GM23338 (cell line): Measurements from ENCODE around the gene MGAT5. TPM values are rescaled to one million over a fixed set of nuclear protein-coding genes. Genes with fewer than 3 reads are reported as not detected.

Experiments
- ATAC-seq: fragments of 200-7000 bp; cut with Tn5 transposase; 3 replicates; pipeline ENCODE4 v1.9.1; 2020
- DNase-seq: peaks from one replicate; pipeline ENCODE4 v3.0.0-alpha.2; 2015; ENCODE audit warnings: low spot score
- H2AFZ ChIP-seq: fragments of 200-600 bp; sonication (generic); 2 replicates; pipeline ENCODE4 v1.8.0; 2016; ENCODE audit warnings: antibody characterized with exemption, mild to moderate bottlenecking, moderate library complexity
- H3F3A ChIP-seq: fragments of 200-600 bp; sonication (generic); replicated peaks from 2 replicates; pipeline ENCODE4 v1.8.0; 2017; ENCODE audit warnings: antibody characterized with exemption, mixed run types, low read depth
- H3K27ac ChIP-seq: fragments of 200-600 bp; sonication (generic); 2 replicates; pipeline ENCODE4 v1.6.1; 2016; ENCODE audit warnings: low read depth
- H3K27me3 ChIP-seq: fragments of 200-600 bp; sonication (generic); 2 replicates; pipeline ENCODE4 v1.8.0; 2016; ENCODE audit warnings: mild to moderate bottlenecking, mixed run types, moderate library complexity; ENCODE audit not compliant: insufficient read depth
- H3K36me3 ChIP-seq: fragments of 200-600 bp; sonication (generic); 2 replicates; pipeline ENCODE4 v1.8.0; 2016; ENCODE audit warnings: mild to moderate bottlenecking; ENCODE audit not compliant: insufficient read depth
- H3K4me1 ChIP-seq: fragments of 200-600 bp; sonication (generic); 2 replicates; pipeline ENCODE4 v1.8.0; 2016; ENCODE audit warnings: mild to moderate bottlenecking, moderate library complexity; ENCODE audit not compliant: insufficient read depth
- H3K4me2 ChIP-seq: fragments of 200-600 bp; sonication (generic); 2 replicates; pipeline ENCODE4 v1.7.1; 2017; ENCODE audit warnings: mixed run types
- H3K4me3 ChIP-seq: fragments of 200-600 bp; sonication (generic); 2 replicates; pipeline ENCODE4 v1.6.1; 2016; ENCODE audit warnings: mixed run types
- H3K79me2 ChIP-seq: fragments of 200-600 bp; sonication (generic); replicated peaks from 2 replicates; pipeline ENCODE4 v1.8.0; 2017; ENCODE audit warnings: mild to moderate bottlenecking; ENCODE audit not compliant: insufficient read depth
- H3K9me2 ChIP-seq: fragments of 200-600 bp; sonication (generic); 2 replicates; pipeline ENCODE4 v1.8.0; 2017; ENCODE audit not compliant: insufficient read depth
- H4K20me1 ChIP-seq: fragments of 200-600 bp; sonication (generic); replicated peaks from 2 replicates; pipeline ENCODE4 v1.8.0; 2017; ENCODE audit warnings: mild to moderate bottlenecking; ENCODE audit not compliant: insufficient read depth
- H3K27ac Mint-ChIP-seq: 2 replicates; pipeline ENCODE4 v1.8.0; 2020; ENCODE audit warnings: inconsistent platforms, mild to moderate bottlenecking, moderate library complexity, mixed read lengths
- H3K27me3 Mint-ChIP-seq: 3 replicates; pipeline ENCODE4 v1.8.0; 2022; ENCODE audit warnings: low read depth, mild to moderate bottlenecking, moderate library complexity, mixed read lengths, inconsistent platforms; ENCODE audit not compliant: insufficient read depth, poor library complexity
- H3K36me3 Mint-ChIP-seq: 3 replicates; pipeline ENCODE4 v1.8.0; 2021; ENCODE audit warnings: low read depth, mild to moderate bottlenecking, inconsistent platforms, moderate library complexity, mixed read lengths
- H3K4me1 Mint-ChIP-seq: 3 replicates; pipeline ENCODE4 v1.8.0; 2020; ENCODE audit warnings: mild to moderate bottlenecking, inconsistent platforms, mixed read lengths
- H3K4me3 Mint-ChIP-seq: 3 replicates; pipeline ENCODE4 v1.8.0; 2021; ENCODE audit warnings: moderate library complexity, mild to moderate bottlenecking, inconsistent platforms, mixed read lengths
- H3K9me3 Mint-ChIP-seq: 3 replicates; pipeline ENCODE4 v1.8.0; 2020; ENCODE audit warnings: moderate library complexity, mild to moderate bottlenecking, inconsistent platforms, mixed read lengths
- CTCF ChIP-seq, 2 experiments: fragments of 200-600 bp in 1 of 2; sonication (generic) in 1 of 2; conservative IDR thresholded peaks; 2 replicates each; pipeline versions ENCODE4 v1.5.1 to v1.6.1; 2016 to 2017; ENCODE audit warnings: antibody characterized with exemption in 2 of 2, low read depth in 2 of 2, mild to moderate bottlenecking in 2 of 2, moderate library complexity in 1 of 2
- EZH2 ChIP-seq: fragments of 200-600 bp; sonication (generic); IDR thresholded peaks from one replicate; pipeline ENCODE4 v1.8.0; 2017; ENCODE audit warnings: antibody characterized with exemption, mild to moderate bottlenecking, low read depth; ENCODE audit not compliant: unreplicated experiment
- EZH2phosphoT487 ChIP-seq: fragments of 200-600 bp; sonication (generic); IDR thresholded peaks from one replicate; pipeline ENCODE4 v1.8.1; 2018; ENCODE audit warnings: antibody characterized with exemption; ENCODE audit not compliant: unreplicated experiment
- JUNB ChIP-seq: IDR thresholded peaks from one replicate; pipeline ENCODE4 v1.6.1; 2016; ENCODE audit warnings: antibody characterized with exemption; ENCODE audit not compliant: unreplicated experiment
- NANOG ChIP-seq: IDR thresholded peaks from 2 replicates; pipeline ENCODE4 v1.6.1; 2016; ENCODE audit warnings: antibody characterized with exemption, borderline replicate concordance
- POLR2AphosphoS5 ChIP-seq: IDR thresholded peaks from 2 replicates; pipeline ENCODE4 v1.6.1; 2016; ENCODE audit warnings: antibody characterized with exemption, low read depth
- ZNF114 ChIP-seq: fragments of 250-450 bp; sonication (Bioruptor Pico); IDR thresholded peaks from 2 replicates; pipeline ENCODE4 v1.5.0; 2020; ENCODE audit warnings: mild to moderate bottlenecking, moderate library complexity
- polyA plus RNA-seq: library from polyadenylated mRNA; unstranded; fragments of >200 nt; fragmentation: Nextera tagmentation; extraction: Ambion mirVana; gene quantifications from 2 replicates; pipeline ENCODE4 v1.2.1, GENCODE V29; 2016
- total RNA-seq: library from RNA; depleted of rRNA; stranded (reverse); fragments of >200 nt; shearing (Covaris generic); gene quantifications from 2 replicates; pipeline ENCODE4 v1.2.3, GENCODE V29; 2014
- TF ChIP-seq, protein P1 (sequence below): IDR thresholded peaks from 2 replicates; pipeline ENCODE4 v1.6.1; 2016; ENCODE audit warnings: antibody characterized with exemption
- TF ChIP-seq, protein P2 (sequence below): IDR thresholded peaks from one replicate; pipeline ENCODE4 v1.6.1; 2018; ENCODE audit warnings: antibody characterized with exemption; ENCODE audit not compliant: unreplicated experiment

MGAT5 gene
- total and polyA plus RNA-seq, 2 experiments from 2014 or later, result 4.6 to 27.6 TPM

DNA sequence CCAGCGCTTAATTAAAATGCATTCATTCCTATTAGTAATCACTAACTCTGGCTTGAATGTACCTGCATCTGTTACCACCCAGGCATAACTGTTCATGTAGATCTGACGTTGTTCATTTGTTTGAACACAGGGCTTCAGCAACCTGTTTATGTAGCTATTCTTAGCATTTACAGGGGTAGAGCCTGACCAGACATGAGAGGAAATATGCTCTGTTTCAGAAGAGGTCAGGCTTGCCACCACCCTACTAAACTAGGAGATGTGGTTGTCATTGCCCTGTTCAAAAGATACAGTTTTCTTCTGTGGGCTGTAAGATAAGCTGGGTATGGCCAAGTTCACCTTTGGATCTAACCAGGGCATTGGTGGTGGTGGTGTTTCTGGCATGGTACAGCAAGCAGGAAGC lies 8.8 kb downstream of the MGAT5 start:
- ATAC-seq, result no peak
- no peaks in the 10 kb centered on the region for H3K9me2 ChIP-seq

More for the DNA sequence above, 8.8 kb downstream of the MGAT5 start:
- H3F3A ChIP-seq, result no peaks in the 10 kb centered on the region
- no peaks in the 10 kb centered on the region for H3K27me3 ChIP-seq
- peaks cover 25% of the 10 kb centered on the region for H3K4me1 Mint-ChIP-seq
- H3K4me2 ChIP-seq, result no peak overlapping the region
- H3K79me2 ChIP-seq, result 0 out of 2 replicates have a peak, but pooled peaks cover 18% of the 10 kb centered on the region
- no peaks in the 10 kb centered on the region for H3K27me3 Mint-ChIP-seq
- peaks cover 15% of the 10 kb centered on the region for H4K20me1 ChIP-seq
- H3K36me3 ChIP-seq, result no peaks in the 10 kb centered on the region
- no peaks in the 10 kb centered on the region for H3K9me3 Mint-ChIP-seq
- no peak overlapping the region for H3K4me3 Mint-ChIP-seq
- no peak overlapping the region for H3K4me3 ChIP-seq
- TF ChIP-seq, protein P1, sequence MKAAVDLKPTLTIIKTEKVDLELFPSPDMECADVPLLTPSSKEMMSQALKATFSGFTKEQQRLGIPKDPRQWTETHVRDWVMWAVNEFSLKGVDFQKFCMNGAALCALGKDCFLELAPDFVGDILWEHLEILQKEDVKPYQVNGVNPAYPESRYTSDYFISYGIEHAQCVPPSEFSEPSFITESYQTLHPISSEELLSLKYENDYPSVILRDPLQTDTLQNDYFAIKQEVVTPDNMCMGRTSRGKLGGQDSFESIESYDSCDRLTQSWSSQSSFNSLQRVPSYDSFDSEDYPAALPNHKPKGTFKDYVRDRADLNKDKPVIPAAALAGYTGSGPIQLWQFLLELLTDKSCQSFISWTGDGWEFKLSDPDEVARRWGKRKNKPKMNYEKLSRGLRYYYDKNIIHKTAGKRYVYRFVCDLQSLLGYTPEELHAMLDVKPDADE, result no peak
- TF ChIP-seq EZH2, result no peak
- no peak for TF ChIP-seq JUNB
- no peak for TF ChIP-seq NANOG
- TF ChIP-seq ZNF114 (CRISPR knock-in tag), result no peak
- no peak for TF ChIP-seq CTCF (conservative IDR thresholded peaks at IDR 0.05; ENCODE audit: low read depth in 2 of 2)
- TF ChIP-seq EZH2phosphoT487, result no peak
- TF ChIP-seq POLR2AphosphoS5, result no peak
- TF ChIP-seq, protein P2, sequence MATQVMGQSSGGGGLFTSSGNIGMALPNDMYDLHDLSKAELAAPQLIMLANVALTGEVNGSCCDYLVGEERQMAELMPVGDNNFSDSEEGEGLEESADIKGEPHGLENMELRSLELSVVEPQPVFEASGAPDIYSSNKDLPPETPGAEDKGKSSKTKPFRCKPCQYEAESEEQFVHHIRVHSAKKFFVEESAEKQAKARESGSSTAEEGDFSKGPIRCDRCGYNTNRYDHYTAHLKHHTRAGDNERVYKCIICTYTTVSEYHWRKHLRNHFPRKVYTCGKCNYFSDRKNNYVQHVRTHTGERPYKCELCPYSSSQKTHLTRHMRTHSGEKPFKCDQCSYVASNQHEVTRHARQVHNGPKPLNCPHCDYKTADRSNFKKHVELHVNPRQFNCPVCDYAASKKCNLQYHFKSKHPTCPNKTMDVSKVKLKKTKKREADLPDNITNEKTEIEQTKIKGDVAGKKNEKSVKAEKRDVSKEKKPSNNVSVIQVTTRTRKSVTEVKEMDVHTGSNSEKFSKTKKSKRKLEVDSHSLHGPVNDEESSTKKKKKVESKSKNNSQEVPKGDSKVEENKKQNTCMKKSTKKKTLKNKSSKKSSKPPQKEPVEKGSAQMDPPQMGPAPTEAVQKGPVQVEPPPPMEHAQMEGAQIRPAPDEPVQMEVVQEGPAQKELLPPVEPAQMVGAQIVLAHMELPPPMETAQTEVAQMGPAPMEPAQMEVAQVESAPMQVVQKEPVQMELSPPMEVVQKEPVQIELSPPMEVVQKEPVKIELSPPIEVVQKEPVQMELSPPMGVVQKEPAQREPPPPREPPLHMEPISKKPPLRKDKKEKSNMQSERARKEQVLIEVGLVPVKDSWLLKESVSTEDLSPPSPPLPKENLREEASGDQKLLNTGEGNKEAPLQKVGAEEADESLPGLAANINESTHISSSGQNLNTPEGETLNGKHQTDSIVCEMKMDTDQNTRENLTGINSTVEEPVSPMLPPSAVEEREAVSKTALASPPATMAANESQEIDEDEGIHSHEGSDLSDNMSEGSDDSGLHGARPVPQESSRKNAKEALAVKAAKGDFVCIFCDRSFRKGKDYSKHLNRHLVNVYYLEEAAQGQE, result no peak
- H2AFZ ChIP-seq, result no peak overlapping the region
- H3K36me3 Mint-ChIP-seq, result no peaks in the 10 kb centered on the region; the same call in 2 of the 3 replicates
- H3K4me1 ChIP-seq, result peaks cover 15% of the 10 kb centered on the region
- no peak overlapping the region for H3K27ac Mint-ChIP-seq
- no peak for DNase-seq
- H3K27ac ChIP-seq, result no peak overlapping the region
